MM.1S (cell line): ENCODE measurements around the gene SNRNP40.

Experiments
- DNase-seq: peaks from one replicate; pipeline ENCODE4 v3.0.0-alpha.2; 2015
- H2AFZ ChIP-seq: fragments of 300-600 bp; sonication (generic); 2 replicates; pipeline ENCODE4 v1.6.0; 2016; ENCODE audit warnings: antibody characterized with exemption, low read length
- H3F3A ChIP-seq: fragments of 300-600 bp; sonication (generic); 2 replicates; pipeline ENCODE4 v1.6.1; 2016; ENCODE audit warnings: mild to moderate bottlenecking, antibody characterized with exemption, low read length, moderate library complexity, mixed read lengths; ENCODE audit not compliant: insufficient read depth
- H3K27ac ChIP-seq: fragments of 300-600 bp; sonication (generic); 2 replicates; pipeline ENCODE4 v1.5.1; 2016; ENCODE audit warnings: mild to moderate bottlenecking, low read length
- H3K27me3 ChIP-seq: fragments of 300-600 bp; sonication (generic); replicated peaks from 2 replicates; pipeline ENCODE4 v1.6.0; 2016; ENCODE audit warnings: low read length; ENCODE audit not compliant: insufficient read depth
- H3K36me3 ChIP-seq: fragments of 300-600 bp; sonication (generic); replicated peaks from 2 replicates; pipeline ENCODE4 v1.6.1; 2016; ENCODE audit warnings: mild to moderate bottlenecking, low read length, mixed read lengths; ENCODE audit not compliant: insufficient read depth
- H3K4me1 ChIP-seq: fragments of 300-600 bp; sonication (generic); 2 replicates; pipeline ENCODE4 v1.6.1; 2016; ENCODE audit warnings: low read length, mixed read lengths
- H3K4me2 ChIP-seq: fragments of 300-600 bp; sonication (generic); 2 replicates; pipeline ENCODE4 v1.6.0; 2016; ENCODE audit warnings: low read depth, low read length
- H3K4me3 ChIP-seq: fragments of 300-600 bp; sonication (generic); 2 replicates; pipeline ENCODE4 v1.5.1; 2016; ENCODE audit warnings: low read length, mixed read lengths
- H3K79me2 ChIP-seq: fragments of 300-600 bp; sonication (generic); 2 replicates; pipeline ENCODE4 v1.6.1; 2016; ENCODE audit warnings: mixed run types, low read length, mixed read lengths
- H3K9ac ChIP-seq: fragments of 300-600 bp; sonication (generic); 2 replicates; pipeline ENCODE4 v1.6.1; 2016; ENCODE audit warnings: low read length, mixed read lengths
- H3K9me2 ChIP-seq: fragments of 300-600 bp; sonication (generic); replicated peaks from 2 replicates; pipeline ENCODE4 v1.6.1; 2016; ENCODE audit warnings: mild to moderate bottlenecking, low read length, mixed read lengths; ENCODE audit not compliant: insufficient read depth
- H3K9me3 ChIP-seq: fragments of 300-600 bp; sonication (generic); replicated peaks from 2 replicates; pipeline ENCODE4 v1.6.1; 2016; ENCODE audit warnings: mild to moderate bottlenecking, low read length, mixed read lengths; ENCODE audit not compliant: insufficient read depth
- H4K20me1 ChIP-seq: fragments of 300-600 bp; sonication (generic); 2 replicates; pipeline ENCODE4 v1.6.1; 2016; ENCODE audit warnings: mild to moderate bottlenecking, low read length, moderate library complexity, mixed read lengths; ENCODE audit not compliant: insufficient read depth
- CTCF ChIP-seq: fragments of 300-600 bp; sonication (generic); IDR thresholded peaks from 2 replicates; pipeline ENCODE4 v1.5.1; 2016; ENCODE audit warnings: antibody characterized with exemption, low read length, mixed read lengths
- EZH2 ChIP-seq: fragments of 300-600 bp; sonication (generic); optimal IDR thresholded peaks from 2 replicates; pipeline ENCODE3; 2017; ENCODE audit warnings: low read depth, mild to moderate bottlenecking, antibody characterized with exemption, low read length, mixed read lengths
- EZH2phosphoT487 ChIP-seq: fragments of 300-600 bp; sonication (generic); IDR thresholded peaks from 2 replicates; pipeline ENCODE4 v1.6.1; 2018; ENCODE audit warnings: antibody characterized with exemption, low read length

The SNRNP40 gene

GRCh38 chr1:31318146-31318545 lies 21.6 kb upstream of the SNRNP40 start:
- no peaks in the 10 kb centered on the region for H3K79me2 ChIP-seq
- no peak overlapping the region for H2AFZ ChIP-seq
- no peaks in the 10 kb centered on the region for H3K9me3 ChIP-seq
- no peaks in the 10 kb centered on the region for H3K9me2 ChIP-seq
- no peak for TF ChIP-seq EZH2phosphoT487
- TF ChIP-seq CTCF, result no peak
- TF ChIP-seq EZH2, result no peak
- no peaks in the 10 kb centered on the region for H3F3A ChIP-seq
- H3K27me3 ChIP-seq, result no peaks in the 10 kb centered on the region
- H3K4me3 ChIP-seq, result no peak overlapping the region
- no peak overlapping the region for H3K9ac ChIP-seq
- no peak for DNase-seq
- H4K20me1 ChIP-seq, result no peaks in the 10 kb centered on the region
- no peaks in the 10 kb centered on the region for H3K4me1 ChIP-seq
- no peak overlapping the region for H3K27ac ChIP-seq
- H3K4me2 ChIP-seq, result no peak overlapping the region
- H3K36me3 ChIP-seq, result no peaks in the 10 kb centered on the region; the same call in 1 of the 2 replicates

DNA sequence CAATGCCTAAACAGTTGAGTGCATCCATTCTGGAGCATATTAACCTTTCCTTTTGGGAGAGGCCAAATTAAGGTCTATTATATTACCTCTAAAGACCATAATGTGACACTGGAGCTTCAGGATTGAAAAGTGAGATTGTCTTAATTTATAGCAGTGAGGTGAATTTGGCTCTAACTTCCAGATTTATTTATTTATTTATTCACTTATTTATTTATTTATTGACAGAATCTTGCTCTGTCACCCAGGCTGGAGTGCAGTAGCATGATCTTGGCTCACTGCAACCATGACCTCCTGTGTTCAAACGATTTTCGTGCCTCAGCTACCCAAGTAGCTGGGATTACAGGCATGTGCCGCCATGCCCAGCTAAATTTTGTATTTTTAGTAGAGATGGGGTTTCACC lies 19.3 kb upstream of the SNRNP40 start:
- H3K9me3 ChIP-seq, result no peaks in the 10 kb centered on the region
- no peak overlapping the region for H3K4me3 ChIP-seq
- no peaks in the 10 kb centered on the region for H3K9me2 ChIP-seq
- DNase-seq, result no peak
- H2AFZ ChIP-seq, result no peak overlapping the region
- H3F3A ChIP-seq, result no peaks in the 10 kb centered on the region
- H3K36me3 ChIP-seq, result no peaks in the 10 kb centered on the region; the same call in 1 of the 2 replicates
- no peaks in the 10 kb centered on the region for H3K27me3 ChIP-seq
- TF ChIP-seq EZH2, result no peak
- no peak for TF ChIP-seq EZH2phosphoT487
- no peak for TF ChIP-seq CTCF
- no peaks in the 10 kb centered on the region for H3K79me2 ChIP-seq
- no peak overlapping the region for H3K9ac ChIP-seq
- no peaks in the 10 kb centered on the region for H4K20me1 ChIP-seq
- H3K4me2 ChIP-seq, result no peak overlapping the region
- H3K4me1 ChIP-seq, result no peaks in the 10 kb centered on the region
- no peak overlapping the region for H3K27ac ChIP-seq

- Histone ChIP-seq H3K27ac (no peak overlapping the region), H3K9me3 (no peaks in the 10 kb centered on the region), H3K4me3 (no peak overlapping the region), H3F3A (no peaks in the 10 kb centered on the region), H3K9ac (no peak overlapping the region), H3K9me2 (no peaks in the 10 kb centered on the region), H3K27me3 (no peaks in the 10 kb centered on the region), H3K79me2 (no peaks in the 10 kb centered on the region), H2AFZ (no peak overlapping the region), H3K4me1 (no peaks in the 10 kb centered on the region), H3K4me2 (no peak overlapping the region), H4K20me1 (no peaks in the 10 kb centered on the region), H3K36me3 (no peaks in the 10 kb centered on the region)
- TF ChIP-seq CTCF, result no peak
- TF ChIP-seq EZH2, result no peak
- DNase-seq, result no peak
Measured at GRCh38 chr1:31310198-31310597, 13.6 kb upstream of the SNRNP40 start.
